ENCODE data around the gene POLG2.

DNA sequence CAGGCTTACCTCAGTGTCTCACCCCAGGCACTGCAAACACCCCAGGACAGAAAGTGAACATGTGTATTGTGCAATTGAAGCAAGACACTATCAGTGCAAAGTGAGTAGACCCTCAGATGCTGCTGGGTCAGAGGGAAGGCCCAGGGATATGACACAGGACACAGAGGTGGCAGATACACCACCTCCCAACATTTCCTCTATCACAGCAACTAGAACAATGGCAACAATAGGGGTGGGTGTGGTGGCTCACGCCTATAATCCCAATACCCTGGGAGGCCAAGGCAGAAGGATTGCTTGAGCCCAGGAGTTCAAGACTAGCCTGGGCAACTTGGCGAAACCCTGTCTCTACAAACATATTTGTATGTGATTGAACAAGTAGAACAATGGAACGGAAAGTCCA, 25.4 kb downstream of the POLG2 start:
- TF ChIP-seq ZNF274 (IDR thresholded peaks at IDR 0.05; ENCODE audit: low read depth, low read length) (no peak), YY1 (IDR thresholded peaks at IDR 0.05; ENCODE audit: insufficient read depth, insufficient read length) (no peak)

Data from NT2/D1 (cell line).